Endothelial cell of umbilical vein (primary cell): ENCODE measurements around the gene MYBBP1A. TPM values are rescaled to one million over a fixed set of nuclear protein-coding genes. Genes with fewer than 3 reads are reported as not detected.

Source experiments
- BruUV-seq: library from RNA; stranded (reverse); fragments of 400-500 nt; replicated peaks from 2 replicates; lab custom pipeline; 2021; lab: Mats Ljungman, UMichigan
- CTCF ChIA-PET: fragments of 300-600, 350-600 bp; sonication (Branson Sonifier 250); formaldehyde crosslinking; loops from one replicate; lab custom pipeline; 2021; ENCODE audit warnings: antibody characterized with exemption, inconsistent platforms; lab: Charles Lee
- POLR2A ChIA-PET: fragments of 300-600, 350-600 bp; sonication (Branson Sonifier 250); formaldehyde crosslinking; loops from one replicate; lab custom pipeline; 2021; ENCODE audit warnings: antibody characterized with exemption, inconsistent platforms; lab: Charles Lee
- DNase-seq: peaks from one replicate; pipeline ENCODE4 v3.0.0-alpha.2; 2011; ENCODE audit warnings: low read depth, low spot score
- FAIRE-seq: peaks from 2 replicates; lab custom pipeline; 2011; peaks lifted over from hg19 to GRCh38; lab: Jason Lieb, UNC
- H2AFZ ChIP-seq: 2 replicates; pipeline ENCODE4 v1.6.0; 2012; ENCODE audit warnings: low read depth, low read length, control low read depth, inconsistent platforms
- H3K27ac ChIP-seq: 2 replicates; pipeline ENCODE4 v1.5.1; 2011; ENCODE audit warnings: low read depth, mild to moderate bottlenecking, control low read depth, low read length, moderate library complexity; ENCODE audit not compliant: insufficient read depth
- H3K27me3 ChIP-seq, 2 experiments: 2 replicates each; pipeline versions ENCODE4 v1.6.0 to v1.6.1; 2011; ENCODE audit warnings: low read length in 2 of 2, mixed read lengths in 1 of 2; ENCODE audit not compliant: control insufficient read depth in 2 of 2, insufficient read depth in 2 of 2
- H3K36me3 ChIP-seq, 2 experiments: 2 replicates in 1 of 2; 3 replicates in 1 of 2; pipeline ENCODE4 v1.5.1; 2011; ENCODE audit warnings: low read length in 2 of 2, mild to moderate bottlenecking in 1 of 2, moderate library complexity in 1 of 2; ENCODE audit not compliant: control insufficient read depth in 2 of 2, insufficient read depth in 2 of 2; ENCODE audit errors: extremely low read depth in 1 of 2
- H3K4me1 ChIP-seq: 3 replicates; pipeline ENCODE4 v1.5.1; 2011; ENCODE audit warnings: mild to moderate bottlenecking, low read length; ENCODE audit not compliant: control insufficient read depth, insufficient read depth; ENCODE audit errors: extremely low read depth
- H3K4me2 ChIP-seq: 2 replicates; pipeline ENCODE4 v1.6.1; 2011; ENCODE audit warnings: low read length, control low read depth, mixed read lengths; ENCODE audit not compliant: insufficient read depth
- H3K4me3 ChIP-seq, 3 experiments: fragments of 200-600 bp in 1 of 3; sonication (generic), shearing (Covaris generic) in 1 of 3; replicated peaks in 1 of 3; 2 replicates each; pipeline ENCODE4 v1.5.1; 2011 to 2016; ENCODE audit warnings: control low read depth in 3 of 3, low read length in 3 of 3, mild to moderate bottlenecking in 2 of 3, inconsistent platforms in 1 of 3, low read depth in 1 of 3, moderate library complexity in 1 of 3; ENCODE audit not compliant: insufficient read depth in 1 of 3
- H3K79me2 ChIP-seq: 2 replicates; pipeline ENCODE4 v1.6.0; 2012; ENCODE audit warnings: low read length, inconsistent platforms; ENCODE audit not compliant: control insufficient read depth, insufficient read depth
- H3K9ac ChIP-seq: replicated peaks from 2 replicates; pipeline ENCODE3; 2011; ENCODE audit warnings: low read length, control low read depth; ENCODE audit not compliant: insufficient read depth; ENCODE audit errors: extremely low read depth
- H3K9me1 ChIP-seq: replicated peaks from 3 replicates; pipeline ENCODE4 v1.6.0; 2011; ENCODE audit warnings: mild to moderate bottlenecking, low read length; ENCODE audit not compliant: control insufficient read depth, insufficient read depth; ENCODE audit errors: extremely low read depth
- H3K9me3 ChIP-seq: replicated peaks from 2 replicates; pipeline ENCODE4 v1.5.1; 2012; ENCODE audit warnings: low read length, inconsistent platforms; ENCODE audit not compliant: control insufficient read depth, insufficient read depth
- H4K20me1 ChIP-seq: replicated peaks from 2 replicates; pipeline ENCODE3; 2011; ENCODE audit warnings: mild to moderate bottlenecking, low read length; ENCODE audit not compliant: control insufficient read depth, insufficient read depth; ENCODE audit errors: extremely low read depth
- CTCF ChIP-seq, 2 donors: IDR thresholded peaks; 1 replicate in 1 of 2; 2 replicates in 1 of 2; pipeline ENCODE4 v1.5.1; 2011; ENCODE audit warnings: low read length in 2 of 2, mild to moderate bottlenecking in 2 of 2, moderate library complexity in 2 of 2, control low read depth in 1 of 2, inconsistent platforms in 1 of 2, low read depth in 1 of 2; ENCODE audit not compliant: insufficient read depth in 1 of 2; ENCODE audit errors: extremely low read depth in 1 of 2
- EZH2 ChIP-seq: IDR thresholded peaks from 2 replicates; pipeline ENCODE4 v1.6.1; 2012; ENCODE audit warnings: borderline replicate concordance, low read depth, mild to moderate bottlenecking, moderate library complexity, low read length, inconsistent platforms; ENCODE audit not compliant: severe bottlenecking
- FOS ChIP-seq: IDR thresholded peaks from 2 replicates; pipeline ENCODE4 v1.6.1; 2011; ENCODE audit warnings: mild to moderate bottlenecking, low read length, moderate library complexity, borderline replicate concordance; ENCODE audit not compliant: insufficient read depth
- GATA2 ChIP-seq: IDR thresholded peaks from 2 replicates; pipeline ENCODE4 v1.7.0; 2011; ENCODE audit warnings: low read depth, mild to moderate bottlenecking, moderate library complexity, mixed read lengths, low read length; ENCODE audit not compliant: insufficient read length, insufficient read depth
- JUN ChIP-seq: IDR thresholded peaks from 2 replicates; pipeline ENCODE4 v1.6.1; 2011; ENCODE audit warnings: borderline replicate concordance, low read depth; ENCODE audit not compliant: insufficient read length, insufficient read depth
- MAX ChIP-seq: IDR thresholded peaks from 2 replicates; pipeline ENCODE4 v1.6.1; 2011; ENCODE audit not compliant: insufficient read depth, insufficient read length
- MYC ChIP-seq: IDR thresholded peaks from one replicate; pipeline ENCODE4 v1.6.1; 2011; ENCODE audit warnings: mild to moderate bottlenecking, low read depth, low read length
- POLR2A ChIP-seq: IDR thresholded peaks from 2 replicates; pipeline ENCODE4 v1.6.1; 2012; ENCODE audit warnings: low read depth, mild to moderate bottlenecking, control low read depth, low read length
- POLR2AphosphoS5 ChIP-seq: IDR thresholded peaks from 2 replicates; pipeline ENCODE4 v1.6.1; 2012; ENCODE audit warnings: low read depth, mild to moderate bottlenecking, control low read depth, low read length, moderate library complexity; ENCODE audit not compliant: insufficient read depth
- dilution Hi-C: fragments of 300-500 bp; cut with MboI; formaldehyde crosslinking; loops from one replicate; pipeline ENCODE4 v1.15.0; 2019; ENCODE audit warnings: low sequenced_read_pairs; ENCODE audit not compliant: extremely low pct_ligation_motif_present
- intact Hi-C: fragments of 100-400 bp; cut with micrococcal nuclease; formaldehyde crosslinking; loops from one replicate; pipeline ENCODE4 v1.10.0; 2022
- polyA plus RNA-seq, 4 experiments: library from polyadenylated mRNA; depleted of rRNA in 3 of 4; stranded (reverse) in 3 of 4; unstranded in 1 of 4; fragments of >200 nt; gene quantifications; 2 replicates each; pipeline versions ENCODE4 v1.2.1 to v1.2.3, GENCODE V29; 2011 to 2012; ENCODE audit warnings: missing spikeins in 1 of 4
- total RNA-seq: library from RNA; stranded (reverse); gene quantifications from 2 replicates; pipeline ENCODE4 v1.2.3, GENCODE V29; 2021

MYBBP1A gene
- total and polyA plus RNA-seq, 2 donors (not counting 3 experiments of a cell fraction or from before 2014, with no cell fraction given) = 26.8 to 79.2 TPM

- no peak for FAIRE-seq
- no peak overlapping the region for H3K4me2 ChIP-seq
- H3K27ac ChIP-seq = no peak overlapping the region
- H3K79me2 ChIP-seq = no peaks in the 10 kb centered on the region
- no peaks in the 10 kb centered on the region for H4K20me1 ChIP-seq
- H3K9me3 ChIP-seq = no peaks in the 10 kb centered on the region
- BruUV-seq = no TSS peak
- H3K4me1 ChIP-seq = peaks cover 14% of the 10 kb centered on the region
- H3K9ac ChIP-seq = no peak overlapping the region
- H2AFZ ChIP-seq = no peak overlapping the region
- H3K36me3 ChIP-seq = peaks cover 0 to 12% of the 10 kb centered on the region in 2 experiments
- DNase-seq = no peak
- dilution Hi-C loops = no loop called here
- intact Hi-C loops = no loop called here
- CTCF ChIA-PET = interaction anchor here (0.7 to 1.7 kb wide), 5 partner anchors 9 to 50 kb away, joined by 3 to 6 read pairs (median 4); no protein-coding TSS in a partner anchor
- no peaks in the 10 kb centered on the region for H3K9me1 ChIP-seq
- POLR2A ChIA-PET = no interaction called here
- TF ChIP-seq MYC (no peak), GATA2 (no peak), POLR2AphosphoS5 (no peak), CTCF (IDR thresholded peaks at IDR 0.05; ENCODE audit: extremely low read depth in 1 of 2, insufficient read depth in 1 of 2, low read depth in 1 of 2, low read length in 2 of 2) (no peak), POLR2A (no peak), JUN (no peak), FOS (no peak), EZH2 (no peak), MAX (no peak)
- no peaks in the 10 kb centered on the region for H3K27me3 ChIP-seq
- H3K4me3 ChIP-seq = no peak overlapping the region
Measured at GRCh38 chr17:4516735-4517134, 38.4 kb downstream of the MYBBP1A start.
